Natural killer cell treated with Interleukin-12 subunit alpha and Interleukin-12 subunit beta and Interleukin-15 and Interleukin-18, amount 100 ng/mL, for 72 hours (primary cell): ENCODE results near the gene PLEKHA6. TPM values are rescaled to one million over a fixed set of nuclear protein-coding genes. Genes with fewer than 3 reads are reported as not detected.

Experiments
- ATAC-seq, 2 donors: fragments of 150-1000 bp; cut with Tn5 transposase in 1 of 2; sonication (Bioruptor Pico), chemical (Tn5 transposase) in 1 of 2; 2 replicates each; pipeline ENCODE4 v1.10.0; 2021
- DNase-seq: peaks from one replicate; pipeline ENCODE4 v3.0.0; 2022; ENCODE audit warnings: low spot score
- H3K27ac Mint-ChIP-seq, 2 donors: 1 replicate in 1 of 2; 2 replicates in 1 of 2; pipeline ENCODE4 v1.8.0; 2022; ENCODE audit warnings: mixed read lengths in 2 of 2, mild to moderate bottlenecking in 1 of 2, moderate library complexity in 1 of 2
- H3K27me3 Mint-ChIP-seq, 2 donors: 1 replicate in 1 of 2; 2 replicates in 1 of 2; pipeline ENCODE4 v1.8.0; 2022; ENCODE audit warnings: mixed read lengths in 2 of 2
- H3K36me3 Mint-ChIP-seq: one replicate; pipeline ENCODE4 v1.8.0; 2022; ENCODE audit warnings: mixed read lengths
- H3K4me1 Mint-ChIP-seq, 2 donors: 1 replicate in 1 of 2; 2 replicates in 1 of 2; pipeline ENCODE4 v1.8.0; 2022; ENCODE audit warnings: low read depth in 2 of 2, mixed read lengths in 2 of 2, mild to moderate bottlenecking in 1 of 2
- H3K4me3 Mint-ChIP-seq: one replicate; pipeline ENCODE4 v1.8.0; 2022; ENCODE audit warnings: mixed read lengths
- H3K9me3 Mint-ChIP-seq: 2 replicates; pipeline ENCODE4 v1.8.0; 2022; ENCODE audit warnings: mixed read lengths
- total RNA-seq, 2 donors: library from RNA; stranded (reverse); gene quantifications; one replicate each; pipeline ENCODE4 v1.2.3, GENCODE V29; 2022

The PLEKHA6 gene
- total RNA-seq, 2 donors from 2014 or later: 0.17 to 0.89 TPM

GRCh38 chr1:204268101-204268500 is 91.6 kb downstream of the PLEKHA6 start:
- ATAC-seq: no peak

DNA sequence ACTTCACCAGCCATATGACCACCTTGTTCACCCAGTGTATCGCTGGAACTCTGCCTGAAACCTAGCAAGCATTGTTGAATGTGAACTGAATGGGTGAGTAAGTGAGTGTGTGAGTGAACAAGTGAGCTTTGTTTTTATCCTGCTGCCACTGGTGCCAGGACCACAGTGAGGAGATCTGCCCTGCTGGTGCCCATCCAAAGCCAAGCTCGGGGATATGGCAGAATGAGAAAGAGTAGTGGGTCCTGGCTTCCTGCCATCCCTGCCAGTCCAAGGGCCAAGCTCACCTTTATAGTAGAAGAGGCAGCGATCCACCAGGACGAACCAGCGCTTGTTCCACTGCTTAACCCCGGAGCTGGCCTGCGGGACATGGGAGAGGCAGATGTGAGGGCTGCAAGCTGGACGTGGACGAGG is 92.5 kb downstream of the PLEKHA6 start:
- Mint-ChIP-seq H3K4me3 (no peak overlapping the region), H3K27me3 (peaks cover 0 to 6% of the 10 kb centered on the region in 2 donors), H3K9me3 (no peaks in the 10 kb centered on the region), H3K4me1 (no peaks in the 10 kb centered on the region), H3K36me3 (no peaks in the 10 kb centered on the region), H3K27ac (no peak overlapping the region)
- ATAC-seq (no peak), DNase-seq (no peak)

More at GRCh38 chr1:204268101-204268500, 91.6 kb downstream of the PLEKHA6 start:
- Mint-ChIP-seq H3K9me3 (no peaks in the 10 kb centered on the region), H3K36me3 (no peaks in the 10 kb centered on the region), H3K4me1 (no peaks in the 10 kb centered on the region), H3K27ac (no peak overlapping the region), H3K27me3 (peaks cover 0 to 6% of the 10 kb centered on the region in 2 donors), H3K4me3 (no peak overlapping the region)
- no peak for DNase-seq

GRCh38 chr1:204266504-204267034 is 93.2 kb downstream of the PLEKHA6 start:
- ATAC-seq (no peak), DNase-seq (no peak)
- Mint-ChIP-seq H3K9me3 (no peaks in the 10 kb centered on the region), H3K27me3 (peaks cover 0 to 8% of the 10 kb centered on the region in 2 donors), H3K4me3 (no peak overlapping the region), H3K27ac (no peak overlapping the region), H3K4me1 (no peaks in the 10 kb centered on the region), H3K36me3 (no peaks in the 10 kb centered on the region)

DNA sequence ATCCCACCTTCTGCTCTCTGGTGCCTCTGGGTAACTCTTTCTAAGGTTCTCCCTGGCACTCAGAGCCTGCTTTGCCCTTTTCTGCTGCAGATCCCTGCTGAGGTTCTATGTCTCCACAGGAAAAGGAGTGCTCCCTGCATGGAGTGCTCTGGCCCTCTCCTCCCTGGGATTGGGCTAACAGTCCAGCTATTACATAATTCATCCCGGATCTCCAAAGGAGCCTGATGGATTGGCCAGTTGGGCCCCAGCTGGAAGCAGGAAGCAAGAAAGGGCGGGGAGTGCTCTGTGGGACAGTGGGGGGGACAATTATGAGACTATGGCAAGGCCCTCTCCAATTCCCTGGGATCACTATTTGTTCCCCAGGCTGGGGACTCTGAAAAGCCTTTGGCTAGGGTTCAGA is 94.1 kb downstream of the PLEKHA6 start:
- no peak overlapping the region for H3K4me3 Mint-ChIP-seq
- H3K36me3 Mint-ChIP-seq: no peaks in the 10 kb centered on the region
- DNase-seq (no peak), ATAC-seq (no peak)
- no peaks in the 10 kb centered on the region for H3K9me3 Mint-ChIP-seq
- H3K4me1 Mint-ChIP-seq: no peaks in the 10 kb centered on the region
- H3K27me3 Mint-ChIP-seq: peaks cover 0 to 8% of the 10 kb centered on the region in 2 donors
- no peak overlapping the region for H3K27ac Mint-ChIP-seq

- no peak overlapping the region for H3K4me3 Mint-ChIP-seq
- H3K27me3 Mint-ChIP-seq: peaks cover 0 to 8% of the 10 kb centered on the region in 2 donors
- no peak overlapping the region for H3K27ac Mint-ChIP-seq
- no peaks in the 10 kb centered on the region for H3K36me3 Mint-ChIP-seq
- no peaks in the 10 kb centered on the region for H3K9me3 Mint-ChIP-seq
- DNase-seq (no peak), ATAC-seq (no peak)
- H3K4me1 Mint-ChIP-seq: no peaks in the 10 kb centered on the region
Observed at GRCh38 chr1:204264805-204265204, 94.9 kb downstream of the PLEKHA6 start.

GRCh38 chr1:204263254-204263910 is 96.3 kb downstream of the PLEKHA6 start:
- DNase-seq (no peak), ATAC-seq (no peak)
- Mint-ChIP-seq H3K4me1 (no peaks in the 10 kb centered on the region), H3K9me3 (no peaks in the 10 kb centered on the region), H3K36me3 (no peaks in the 10 kb centered on the region), H3K4me3 (no peak overlapping the region), H3K27me3 (peaks cover 0 to 2% of the 10 kb centered on the region in 2 donors), H3K27ac (no peak overlapping the region)

DNA sequence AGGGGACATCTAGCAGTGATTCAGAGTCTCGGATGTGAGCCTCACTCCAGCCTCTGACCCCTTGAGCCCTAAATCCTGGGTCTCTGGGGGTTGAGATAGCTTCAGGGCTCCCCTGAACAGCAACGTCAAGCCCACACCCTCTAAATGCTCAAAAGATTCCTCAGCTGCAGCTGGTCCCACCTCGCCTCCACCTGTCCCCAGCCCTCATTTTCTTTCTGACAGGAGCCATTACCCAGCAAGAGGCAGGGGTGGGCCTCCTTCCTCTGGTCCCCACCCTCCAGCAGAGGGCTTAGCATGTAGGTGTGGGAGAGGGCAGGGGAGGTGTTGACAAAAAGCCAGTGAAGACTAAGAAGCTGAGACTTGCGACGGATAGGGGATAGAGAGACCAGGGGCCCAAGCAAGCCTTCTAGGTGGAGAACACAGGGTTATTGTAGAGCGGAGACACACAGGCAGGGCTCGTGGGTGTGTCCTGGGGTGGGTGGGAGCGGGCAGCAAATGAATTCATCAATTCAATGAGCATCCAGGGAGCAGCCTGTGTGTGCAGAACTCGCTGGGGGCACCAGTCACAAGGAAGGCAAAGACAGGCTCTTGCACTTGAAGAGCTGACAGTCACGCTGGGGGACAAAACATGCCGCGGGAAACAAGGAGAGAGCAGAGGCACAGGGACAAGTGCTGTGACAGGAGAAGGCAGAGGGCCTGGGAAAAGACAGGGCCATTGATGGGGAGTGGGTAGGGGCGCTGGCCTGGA is 97.0 kb downstream of the PLEKHA6 start:
- no peak overlapping the region for H3K4me3 Mint-ChIP-seq
- no peak for ATAC-seq
- H3K4me1 Mint-ChIP-seq: no peaks in the 10 kb centered on the region
- peaks cover 0 to 2% of the 10 kb centered on the region in 2 donors for H3K27me3 Mint-ChIP-seq
- H3K36me3 Mint-ChIP-seq: no peaks in the 10 kb centered on the region
- no peak overlapping the region for H3K27ac Mint-ChIP-seq
- DNase-seq: no peak
- no peaks in the 10 kb centered on the region for H3K9me3 Mint-ChIP-seq

DNA sequence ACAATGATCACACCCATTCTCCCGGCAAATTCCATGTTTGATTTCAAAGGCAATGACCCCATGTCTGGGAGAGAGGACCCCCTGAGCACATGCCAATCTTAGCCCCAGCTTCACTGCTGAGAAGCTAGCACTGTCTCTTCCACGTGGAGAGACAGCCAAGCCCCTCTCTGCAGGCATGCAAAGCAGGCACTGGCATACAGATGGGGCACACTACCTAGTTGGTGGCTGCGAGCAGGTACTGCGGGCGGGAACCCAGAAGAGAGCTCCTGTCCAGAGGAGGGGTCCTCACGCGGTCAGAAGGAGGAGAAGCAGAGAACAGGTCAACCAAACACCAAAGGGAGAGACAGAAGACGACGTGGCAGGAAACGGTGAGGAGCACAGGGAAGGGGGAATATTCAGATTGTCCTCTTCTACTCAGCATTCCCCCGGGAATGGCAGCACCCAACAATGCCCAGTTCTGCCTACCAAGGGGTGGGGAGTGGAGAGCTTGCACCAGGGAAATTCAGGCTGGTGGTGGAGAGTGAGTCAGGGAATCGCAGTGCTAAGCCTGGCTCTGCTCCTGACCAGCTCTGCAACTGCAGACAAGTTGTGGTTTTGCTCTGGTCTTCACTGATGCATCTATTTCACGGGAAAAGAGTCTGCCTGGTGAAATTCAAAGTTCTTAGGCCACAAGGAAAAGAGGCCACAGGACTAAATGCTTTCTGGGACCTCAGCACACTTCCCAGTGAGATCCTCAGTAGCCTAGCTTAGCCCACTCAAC is 97.8 kb downstream of the PLEKHA6 start:
- Mint-ChIP-seq H3K9me3 (no peaks in the 10 kb centered on the region), H3K27me3 (peaks cover 0 to 2% of the 10 kb centered on the region in 2 donors), H3K4me3 (no peak overlapping the region), H3K27ac (no peak overlapping the region), H3K36me3 (no peaks in the 10 kb centered on the region), H3K4me1 (no peaks in the 10 kb centered on the region)
- ATAC-seq (no peak), DNase-seq (no peak)

DNA sequence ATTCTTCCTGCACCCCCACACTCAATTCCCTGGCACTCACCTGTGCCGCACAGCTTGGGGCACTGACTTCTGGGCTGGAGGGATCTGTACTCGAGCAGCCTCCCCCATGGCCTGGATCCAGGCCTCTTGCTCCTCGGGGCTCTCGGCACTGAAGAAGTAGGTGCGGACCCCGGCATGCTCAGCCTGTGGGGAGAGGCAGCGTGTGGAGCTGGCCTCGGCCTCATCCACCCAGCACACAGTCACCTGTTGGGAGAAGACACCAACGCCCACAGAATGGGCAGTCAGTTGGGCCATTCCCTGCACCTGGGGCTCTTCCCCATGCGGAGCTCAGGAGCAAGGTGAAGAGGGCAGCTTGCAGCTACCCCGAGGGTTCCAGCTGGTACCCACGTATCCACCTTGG is 98.5 kb downstream of the PLEKHA6 start:
- H3K36me3 Mint-ChIP-seq: no peaks in the 10 kb centered on the region
- H3K9me3 Mint-ChIP-seq: no peaks in the 10 kb centered on the region
- no peak overlapping the region for H3K27ac Mint-ChIP-seq
- H3K4me1 Mint-ChIP-seq: no peaks in the 10 kb centered on the region
- H3K27me3 Mint-ChIP-seq: peaks cover 0 to 2% of the 10 kb centered on the region in 2 donors
- no peak overlapping the region for H3K4me3 Mint-ChIP-seq
- DNase-seq (no peak), ATAC-seq (no peak)

DNA sequence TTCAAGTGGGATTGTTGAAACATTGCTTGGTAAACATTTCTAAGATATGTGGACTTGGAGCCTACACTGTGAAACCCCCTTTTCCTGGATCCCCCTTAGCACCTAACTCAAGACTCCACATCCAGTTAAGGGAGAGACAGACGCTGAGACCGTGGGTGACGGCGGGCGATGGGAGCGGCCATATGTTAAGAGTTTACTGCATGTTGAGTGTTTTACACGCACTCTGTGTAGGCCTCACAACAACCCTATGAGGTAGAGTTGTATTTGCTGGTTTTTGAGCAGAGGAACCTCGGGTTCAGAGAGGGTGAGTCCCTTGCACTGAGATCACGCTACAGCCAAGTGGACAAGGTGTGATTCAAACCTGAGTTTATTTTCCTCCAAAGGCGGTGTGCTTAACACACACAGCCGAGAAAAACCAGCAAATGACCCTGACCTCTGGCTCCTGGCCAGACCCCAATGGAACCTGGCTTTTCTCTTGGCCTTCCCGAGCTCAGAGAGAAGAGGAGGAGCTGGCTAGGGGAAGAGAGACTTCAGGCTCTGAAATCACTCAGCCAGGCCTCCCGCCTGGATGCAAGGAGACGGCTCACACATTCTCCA is 99.0 kb downstream of the PLEKHA6 start:
- Mint-ChIP-seq H3K4me1 (no peaks in the 10 kb centered on the region), H3K27me3 (peaks cover 0 to 2% of the 10 kb centered on the region in 2 donors), H3K27ac (no peak overlapping the region), H3K9me3 (no peaks in the 10 kb centered on the region), H3K4me3 (no peak overlapping the region), H3K36me3 (no peaks in the 10 kb centered on the region)
- ATAC-seq (no peak), DNase-seq (no peak)

GRCh38 chr1:204259782-204260181 is 99.9 kb downstream of the PLEKHA6 start:
- H3K4me3 Mint-ChIP-seq: no peak overlapping the region
- H3K9me3 Mint-ChIP-seq: no peaks in the 10 kb centered on the region
- no peak overlapping the region for H3K27ac Mint-ChIP-seq
- H3K4me1 Mint-ChIP-seq: no peaks in the 10 kb centered on the region
- ATAC-seq (no peak), DNase-seq (no peak)
- H3K27me3 Mint-ChIP-seq: peaks cover 0 to 2% of the 10 kb centered on the region in 2 donors
- no peaks in the 10 kb centered on the region for H3K36me3 Mint-ChIP-seq

GRCh38 chr1:204259196-204259595 is 100.5 kb downstream of the PLEKHA6 start:
- ATAC-seq: no peak
- peaks cover 0 to 2% of the 10 kb centered on the region in 2 donors for H3K27me3 Mint-ChIP-seq
- H3K4me3 Mint-ChIP-seq: no peak overlapping the region
- H3K9me3 Mint-ChIP-seq: no peaks in the 10 kb centered on the region
- no peak overlapping the region for H3K27ac Mint-ChIP-seq
- no peaks in the 10 kb centered on the region for H3K4me1 Mint-ChIP-seq
- no peaks in the 10 kb centered on the region for H3K36me3 Mint-ChIP-seq
- DNase-seq: no peak

- Mint-ChIP-seq H3K27me3 (peaks cover 0 to 2% of the 10 kb centered on the region in 2 donors), H3K27ac (no peak overlapping the region), H3K4me1 (no peaks in the 10 kb centered on the region), H3K9me3 (no peaks in the 10 kb centered on the region), H3K36me3 (no peaks in the 10 kb centered on the region), H3K4me3 (no peak overlapping the region)
- no peak for DNase-seq
- no peak for ATAC-seq
Observed at GRCh38 chr1:204258213-204259115, 101.3 kb downstream of the PLEKHA6 start.
